CD4-positive, alpha-beta T cell (primary cell): ENCODE data around the gene CYP26C1. TPM values are rescaled to one million over a fixed set of nuclear protein-coding genes. Genes with fewer than 3 reads are reported as not detected.

ENCODE experiments used
- ATAC-seq: fragments of 200-7000 bp; cut with Tn5 transposase; one replicate; pipeline ENCODE4 v1.10.0; 2022; ENCODE audit warnings: mild to moderate bottlenecking; ENCODE audit not compliant: poor library complexity
- CTCF ChIA-PET: fragments of 350-600 bp; sonication (Branson Sonifier 250); formaldehyde crosslinking; loops from one replicate; lab custom pipeline; 2021; ENCODE audit warnings: antibody characterized with exemption, inconsistent platforms; lab: Charles Lee
- POLR2A ChIA-PET: fragments of 350-600 bp; sonication (Branson Sonifier 250); formaldehyde crosslinking; loops from one replicate; lab custom pipeline; 2021; ENCODE audit warnings: antibody characterized with exemption, inconsistent platforms; lab: Charles Lee
- DNase-seq, 14 experiments: peaks; one replicate each; pipeline ENCODE4 v3.0.0-alpha.2; 2013 to 2020; ENCODE audit warnings: mixed read lengths in 2 of 14
- H3K27ac ChIP-seq, 2 donors: one replicate each; pipeline versions ENCODE4 v1.5.1 to v1.7.0; 2013; ENCODE audit warnings: low read length in 2 of 2, low read depth in 1 of 2, mild to moderate bottlenecking in 1 of 2
- H3K27me3 ChIP-seq, 2 experiments: 1 replicate in 1 of 2; 2 replicates in 1 of 2; pipeline versions ENCODE4 v1.6.1 to v1.7.0; 2013; ENCODE audit warnings: low read length in 2 of 2, control low read depth in 1 of 2, mild to moderate bottlenecking in 1 of 2, moderate library complexity in 1 of 2; ENCODE audit not compliant: insufficient read depth in 2 of 2, control insufficient read depth in 1 of 2
- H3K36me3 ChIP-seq: one replicate; pipeline ENCODE4 v1.6.1; 2013; ENCODE audit warnings: low read length, control low read depth; ENCODE audit not compliant: insufficient read depth
- H3K4me1 ChIP-seq: one replicate; pipeline ENCODE4 v1.6.1; 2013; ENCODE audit warnings: low read length, control low read depth; ENCODE audit not compliant: insufficient read depth
- H3K4me3 ChIP-seq: one replicate; pipeline ENCODE4 v1.5.1; 2013; ENCODE audit warnings: mild to moderate bottlenecking, low read length, moderate library complexity
- H3K9me3 ChIP-seq, 2 experiments: 1 replicate in 1 of 2; 2 replicates in 1 of 2; pipeline versions ENCODE4 v1.6.1 to v1.7.0; 2013; ENCODE audit warnings: low read length in 2 of 2, mild to moderate bottlenecking in 2 of 2, control low read depth in 1 of 2, moderate library complexity in 1 of 2; ENCODE audit not compliant: control insufficient read depth in 1 of 2, insufficient read depth in 1 of 2
- H3K27ac Mint-ChIP-seq: one replicate; pipeline ENCODE4 v1.8.0; 2020; ENCODE audit warnings: mixed read lengths
- H3K27me3 Mint-ChIP-seq: one replicate; pipeline ENCODE4 v1.8.0; 2021; ENCODE audit warnings: mixed read lengths
- H3K36me3 Mint-ChIP-seq: one replicate; pipeline ENCODE4 v1.8.0; 2021; ENCODE audit warnings: low read depth, mixed read lengths
- H3K4me1 Mint-ChIP-seq: one replicate; pipeline ENCODE4 v1.8.0; 2021; ENCODE audit warnings: low read depth, mixed read lengths
- H3K4me3 Mint-ChIP-seq: one replicate; pipeline ENCODE4 v1.8.0; 2020; ENCODE audit warnings: mild to moderate bottlenecking, mixed read lengths
- H3K9me3 Mint-ChIP-seq: one replicate; pipeline ENCODE4 v1.8.0; 2020; ENCODE audit warnings: mixed read lengths
- CTCF ChIP-seq: fragments of 200-600 bp; IDR thresholded peaks from one replicate; pipeline ENCODE4 v1.8.0; 2022; ENCODE audit warnings: antibody characterized with exemption, mild to moderate bottlenecking
- intact Hi-C, 2 experiments: fragments of 100-400 bp; cut with DNase I in 1 of 2; cut with micrococcal nuclease in 1 of 2; formaldehyde crosslinking; loops; one replicate each; pipeline versions ENCODE4 v1.15.1 to v1.9.0; 2023 to 2025; cut with DNase I, micrococcal nuclease
- total RNA-seq, 174 experiments: library from RNA in 2 of 174; stranded (reverse) in 2 of 174; gene quantifications; one replicate each; pipeline ENCODE4 v1.2.3 and lab custom pipeline; 2021 to 2026

CYP26C1 gene
- total RNA-seq, 2 experiments from 2014 or later = 0.14 TPM; not detected in 1

GRCh38 chr10:93079663-93080349 lies 19.2 kb downstream of the CYP26C1 start:
- Histone ChIP-seq H3K4me1 (peaks cover 14% of the 10 kb centered on the region), H3K27ac (no peak overlapping the region), H3K4me3 (no peak overlapping the region), H3K27me3 (peaks cover 31 to 44% of the 10 kb centered on the region in 2 experiments), H3K36me3 (no peaks in the 10 kb centered on the region), H3K9me3 (peaks cover 0 to 5% of the 10 kb centered on the region in 2 experiments)
- Mint-ChIP-seq H3K27ac (no peak overlapping the region), H3K36me3 (no peaks in the 10 kb centered on the region), H3K27me3 (peaks cover 64% of the 10 kb centered on the region), H3K4me1 (peaks cover 7% of the 10 kb centered on the region), H3K4me3 (peak overlapping the region; percentile 23), H3K9me3 (no peaks in the 10 kb centered on the region)
- intact Hi-C loops = loop anchor here (1.0 to 10.0 kb wide), 6 partner anchors 193 to 402 kb away; partner anchors contain the start of gene MYOF (in 1 of the 2)
- POLR2A ChIA-PET = no interaction called here
- TF ChIP-seq CTCF = no peak
- CTCF ChIA-PET = interaction anchor here (0.8 to 1.1 kb wide), 2 partner anchors 9 to 19 kb away, joined by 4 read pairs; no protein-coding TSS in a partner anchor
- DNase-seq (peak in 1 of 14 experiments; percentile 10), ATAC-seq (no peak)

- ChIA-PET CTCF (interaction anchor here (0.8 to 1.1 kb wide), 2 partner anchors 8 to 18 kb away, joined by 4 read pairs; no protein-coding TSS in a partner anchor), POLR2A (no interaction called here)
- Histone ChIP-seq H3K4me1 (peaks cover 7% of the 10 kb centered on the region), H3K4me3 (no peak overlapping the region), H3K36me3 (no peaks in the 10 kb centered on the region), H3K27ac (no peak overlapping the region), H3K27me3 (peaks cover 24 to 38% of the 10 kb centered on the region in 2 experiments), H3K9me3 (no peaks in the 10 kb centered on the region)
- peak; percentile 64 for ATAC-seq
- H3K9me3 Mint-ChIP-seq = no peaks in the 10 kb centered on the region
- H3K4me1 Mint-ChIP-seq = peaks cover 5% of the 10 kb centered on the region
- peaks cover 57% of the 10 kb centered on the region for H3K27me3 Mint-ChIP-seq
- peak overlapping the region; percentile 23 for H3K4me3 Mint-ChIP-seq
- intact Hi-C loops = loop anchor here (1.0 to 10.0 kb wide), 6 partner anchors 193 to 402 kb away; partner anchors contain the start of gene MYOF (in 1 of the 2)
- no peak overlapping the region for H3K27ac Mint-ChIP-seq
- peak; percentile 27 to 70 (median 38) for DNase-seq
- peak; percentile 76 for TF ChIP-seq CTCF
- H3K36me3 Mint-ChIP-seq = no peaks in the 10 kb centered on the region
Observed at GRCh38 chr10:93080350-93081046, 19.9 kb downstream of the CYP26C1 start.

GRCh38 chr10:93081318-93081717 lies 20.7 kb downstream of the CYP26C1 start:
- H3K36me3 Mint-ChIP-seq = no peaks in the 10 kb centered on the region
- Histone ChIP-seq H3K27ac (no peak overlapping the region), H3K4me3 (no peak overlapping the region), H3K9me3 (no peaks in the 10 kb centered on the region), H3K27me3 (peaks cover 20 to 30% of the 10 kb centered on the region in 2 experiments), H3K36me3 (no peaks in the 10 kb centered on the region), H3K4me1 (peaks cover 7% of the 10 kb centered on the region)
- ChIA-PET CTCF (no interaction called here), POLR2A (no interaction called here)
- H3K27ac Mint-ChIP-seq = no peak overlapping the region
- no peak for TF ChIP-seq CTCF
- DNase-seq (no peak), ATAC-seq (no peak)
- no peaks in the 10 kb centered on the region for H3K9me3 Mint-ChIP-seq
- H3K4me1 Mint-ChIP-seq = no peaks in the 10 kb centered on the region
- intact Hi-C loops = loop anchor here (2.0 to 10.0 kb wide), 4 partner anchors 194 to 401 kb away; partner anchors contain the start of gene MYOF (in 1 of the 2)
- peaks cover 48% of the 10 kb centered on the region for H3K27me3 Mint-ChIP-seq
- H3K4me3 Mint-ChIP-seq = no peak overlapping the region
